ENCODE measurements around the gene SYTL3.

SYTL3 gene

GRCh38 chr6:158707120-158707820, 57.4 kb downstream of the SYTL3 start:
- DNase-seq = no peak
- in situ Hi-C loops (cut with MboI; ENCODE audit: low pct_unique_long_range_greater_than_20kb, low sequenced_read_pairs) = loop anchor here (25.0 kb wide), 2 partner anchors 255 to 405 kb away; no protein-coding TSS in a partner anchor

- in situ Hi-C loops (cut with MboI; ENCODE audit: low pct_unique_long_range_greater_than_20kb, low sequenced_read_pairs) = loop anchor here (25.0 kb wide), 2 partner anchors 254 to 404 kb away; no protein-coding TSS in a partner anchor
- DNase-seq = no peak
Measured at GRCh38 chr6:158707821-158708195, 58.0 kb downstream of the SYTL3 start.

GRCh38 chr6:158708239-158708638, 58.4 kb downstream of the SYTL3 start:
- in situ Hi-C loops (cut with MboI; ENCODE audit: low pct_unique_long_range_greater_than_20kb, low sequenced_read_pairs) = loop anchor here (25.0 kb wide), 2 partner anchors 254 to 404 kb away; no protein-coding TSS in a partner anchor

GRCh38 chr6:158709809-158710208, 60.0 kb downstream of the SYTL3 start:
- DNase-seq = no peak
- in situ Hi-C loops (cut with MboI; ENCODE audit: low pct_unique_long_range_greater_than_20kb, low sequenced_read_pairs) = loop anchor here (25.0 kb wide), 2 partner anchors 252 to 402 kb away; no protein-coding TSS in a partner anchor

More at GRCh38 chr6:158708239-158708638, 58.4 kb downstream of the SYTL3 start:
- no peak for DNase-seq

GRCh38 chr6:158711264-158711663, 61.4 kb downstream of the SYTL3 start:
- in situ Hi-C loops (cut with MboI; ENCODE audit: low pct_unique_long_range_greater_than_20kb, low sequenced_read_pairs) = loop anchor here (25.0 kb wide), 2 partner anchors 251 to 401 kb away; no protein-coding TSS in a partner anchor
- no peak for DNase-seq

GRCh38 chr6:158713469-158713868, 63.6 kb downstream of the SYTL3 start:
- in situ Hi-C loops (cut with MboI; ENCODE audit: low pct_unique_long_range_greater_than_20kb, low sequenced_read_pairs) = loop anchor here (25.0 kb wide), 2 partner anchors 249 to 399 kb away; no protein-coding TSS in a partner anchor
- DNase-seq = no peak

GRCh38 chr6:158714706-158715105, 64.9 kb downstream of the SYTL3 start:
- in situ Hi-C loops (cut with MboI; ENCODE audit: low pct_unique_long_range_greater_than_20kb, low sequenced_read_pairs) = loop anchor here (25.0 kb wide), 2 partner anchors 248 to 398 kb away; no protein-coding TSS in a partner anchor
- DNase-seq = no peak

GRCh38 chr6:158715330-158716311, 65.8 kb downstream of the SYTL3 start:
- peak; percentile 34 for DNase-seq
- in situ Hi-C loops (cut with MboI; ENCODE audit: low pct_unique_long_range_greater_than_20kb, low sequenced_read_pairs) = loop anchor here (25.0 kb wide), 2 partner anchors 247 to 397 kb away; no protein-coding TSS in a partner anchor

- no peak for DNase-seq
- in situ Hi-C loops (cut with MboI; ENCODE audit: low pct_unique_long_range_greater_than_20kb, low sequenced_read_pairs) = loop anchor here (25.0 kb wide), 2 partner anchors 245 to 395 kb away; no protein-coding TSS in a partner anchor
Measured at GRCh38 chr6:158717341-158718330, 67.8 kb downstream of the SYTL3 start.

- DNase-seq = peak; percentile 58
- in situ Hi-C loops (cut with MboI; ENCODE audit: low pct_unique_long_range_greater_than_20kb, low sequenced_read_pairs) = loop anchor here (25.0 kb wide), 2 partner anchors 244 to 394 kb away; no protein-coding TSS in a partner anchor
Measured at GRCh38 chr6:158718461-158719046, 68.7 kb downstream of the SYTL3 start.

GRCh38 chr6:158722176-158722729, 72.4 kb downstream of the SYTL3 start:
- in situ Hi-C loops (cut with MboI; ENCODE audit: low pct_unique_long_range_greater_than_20kb, low sequenced_read_pairs) = loop anchor here (25.0 kb wide), 2 partner anchors 240 to 390 kb away; no protein-coding TSS in a partner anchor
- no peak for DNase-seq

GRCh38 chr6:158725704-158726103, 75.8 kb downstream of the SYTL3 start:
- DNase-seq = no peak
- in situ Hi-C loops (cut with MboI; ENCODE audit: low pct_unique_long_range_greater_than_20kb, low sequenced_read_pairs) = no loop called here

- DNase-seq = peak; percentile 38
- in situ Hi-C loops (cut with MboI; ENCODE audit: low pct_unique_long_range_greater_than_20kb, low sequenced_read_pairs) = no loop called here
Measured at GRCh38 chr6:158729906-158730540, 80.2 kb downstream of the SYTL3 start.

GRCh38 chr6:158730541-158730907, 80.7 kb downstream of the SYTL3 start:
- DNase-seq = no peak
- in situ Hi-C loops (cut with MboI; ENCODE audit: low pct_unique_long_range_greater_than_20kb, low sequenced_read_pairs) = no loop called here

- no peak for DNase-seq
- in situ Hi-C loops (cut with MboI; ENCODE audit: low pct_unique_long_range_greater_than_20kb, low sequenced_read_pairs) = no loop called here
Measured at GRCh38 chr6:158735009-158735408, 85.2 kb downstream of the SYTL3 start.

GRCh38 chr6:158737082-158737709, 87.3 kb downstream of the SYTL3 start:
- in situ Hi-C loops (cut with MboI; ENCODE audit: low pct_unique_long_range_greater_than_20kb, low sequenced_read_pairs) = no loop called here
- no peak for DNase-seq

Measured in KBM-7 (cell line).